Measurements from ENCODE around the gene IL17RA. TPM values are rescaled to one million over a fixed set of nuclear protein-coding genes. Genes with fewer than 3 reads are reported as not detected.
"Not testable (repeated sequence)": the region's sequence is repeated elsewhere in the genome, so short reads cannot be mapped to it uniquely, and the experiment has no call there.

The IL17RA gene
- polyA plus RNA-seq, 1 donor: 6.7 TPM

DNA sequence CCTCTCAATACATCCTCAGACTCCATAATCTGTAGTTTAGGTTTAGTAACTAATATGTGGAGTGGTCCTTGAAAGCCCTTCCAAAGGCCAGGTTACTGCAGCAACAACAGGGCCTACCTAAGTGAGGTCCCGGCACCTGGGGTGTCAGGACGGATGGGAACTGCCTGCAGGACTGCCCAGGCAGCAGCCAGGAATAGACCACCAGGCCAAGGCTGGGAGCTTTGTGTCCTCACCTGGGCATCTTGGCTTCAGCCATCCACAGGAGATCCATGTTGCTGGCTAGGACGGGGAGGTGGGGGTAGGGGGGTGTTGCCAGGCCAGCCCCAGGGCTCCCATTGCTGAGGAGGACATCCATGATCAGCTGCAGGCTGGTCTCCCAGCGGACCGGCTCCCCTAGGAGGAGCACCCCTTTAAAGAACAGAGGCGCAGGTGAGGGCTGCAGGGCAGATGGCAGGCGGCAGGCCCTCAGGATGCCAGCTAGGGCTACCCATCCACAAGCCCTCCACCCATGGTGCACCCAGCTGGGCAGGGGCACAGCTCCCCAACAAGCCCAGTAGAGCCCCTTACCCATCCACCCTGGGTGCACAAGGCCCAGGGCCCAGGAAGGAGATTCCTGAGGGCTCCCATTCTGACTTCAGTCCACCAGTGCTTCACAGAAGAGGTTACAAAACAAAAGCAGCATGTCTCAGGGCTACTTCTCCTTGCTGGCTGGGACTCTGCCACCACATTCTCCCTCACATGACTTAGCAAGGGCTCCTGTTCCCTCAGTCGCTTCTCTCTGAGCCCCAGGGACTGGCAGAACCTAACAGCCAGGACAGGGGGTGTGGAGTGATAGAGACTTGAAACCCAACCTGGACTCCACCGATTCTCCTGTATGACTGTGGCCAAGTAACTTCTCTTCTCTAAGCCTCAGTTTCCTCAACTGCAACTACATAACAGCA, 56.3 kb downstream of the IL17RA start:
- no CpG with 5 or more reads among the region's 9 CpGs for WGBS (ENCODE audit: insufficient coverage, low lambda C conversion rate)
- Histone ChIP-seq H3K9me3 (ENCODE audit: control insufficient read depth, low read depth, low read length) (no peaks in the 10 kb centered on the region), H3K27me3 (ENCODE audit: control insufficient read depth, insufficient read depth, low read length) (no peaks in the 10 kb centered on the region), H3K36me3 (ENCODE audit: control insufficient read depth, insufficient read depth, low read length) (peaks cover 42% of the 10 kb centered on the region), H3K4me1 (ENCODE audit: control insufficient read depth, insufficient read depth, low read length) (no peaks in the 10 kb centered on the region), H3K27ac (ENCODE audit: low read length) (no peak overlapping the region), H3K4me3 (ENCODE audit: low read length) (no peak overlapping the region)
- DNase-seq: no peak

DNA sequence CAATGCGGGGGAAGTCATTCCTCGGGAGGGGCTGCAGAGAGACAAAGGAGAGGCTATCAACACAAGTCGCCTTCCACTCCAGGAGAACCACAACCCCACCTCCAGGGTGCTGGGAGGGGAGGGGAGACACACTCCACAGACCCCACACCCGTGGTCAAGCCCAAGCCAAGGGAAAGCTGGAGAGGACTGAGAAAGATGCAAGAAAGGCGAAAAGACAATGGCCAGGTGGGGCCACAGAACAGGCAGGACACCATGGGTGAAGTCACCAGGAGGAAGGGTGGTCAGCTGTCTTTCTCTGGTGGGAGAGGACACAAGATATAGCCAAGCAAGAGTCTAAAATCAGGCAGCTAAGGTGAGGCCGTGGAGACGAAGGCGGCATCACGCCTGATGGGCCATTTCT, 58.3 kb downstream of the IL17RA start:
- peaks cover 43% of the 10 kb centered on the region for H3K36me3 ChIP-seq (ENCODE audit: control insufficient read depth, insufficient read depth, low read length)

DNA sequence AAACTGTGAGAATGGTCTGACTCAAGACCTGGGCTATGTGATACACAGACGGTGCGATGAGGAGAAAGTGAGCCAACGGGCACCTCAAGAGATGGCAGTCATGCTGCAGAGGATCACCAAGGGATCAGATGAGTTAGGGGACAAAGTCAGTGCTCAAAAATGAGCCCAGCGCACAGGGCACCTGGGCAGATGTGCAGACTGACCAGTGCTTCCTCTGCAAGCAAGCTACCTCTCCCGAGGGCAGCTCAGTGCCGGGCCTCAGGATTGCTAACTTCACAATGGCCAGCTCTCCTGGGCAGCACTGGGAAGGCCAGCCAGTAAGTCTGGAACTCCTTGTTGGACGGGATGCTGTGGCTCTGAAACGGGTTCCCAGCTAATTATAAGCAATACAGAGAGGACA, 59.0 kb downstream of the IL17RA start:
- peaks cover 44% of the 10 kb centered on the region for H3K36me3 ChIP-seq (ENCODE audit: control insufficient read depth, insufficient read depth, low read length)
- H3K4me3 ChIP-seq (ENCODE audit: low read length): no peak overlapping the region
- no peak for DNase-seq
- no peak overlapping the region for H3K27ac ChIP-seq (ENCODE audit: low read length)
- no peaks in the 10 kb centered on the region for H3K4me1 ChIP-seq (ENCODE audit: control insufficient read depth, insufficient read depth, low read length)
- no peaks in the 10 kb centered on the region for H3K27me3 ChIP-seq (ENCODE audit: control insufficient read depth, insufficient read depth, low read length)
- no CpG with 5 or more reads among the region's 8 CpGs for WGBS (ENCODE audit: insufficient coverage, low lambda C conversion rate)
- no peaks in the 10 kb centered on the region for H3K9me3 ChIP-seq (ENCODE audit: control insufficient read depth, low read depth, low read length)

More for the DNA sequence above, 58.3 kb downstream of the IL17RA start:
- 80% methylated on average over 1 of the region's 9 CpGs for WGBS (ENCODE audit: insufficient coverage, low lambda C conversion rate)
- Histone ChIP-seq H3K27me3 (ENCODE audit: control insufficient read depth, insufficient read depth, low read length) (no peaks in the 10 kb centered on the region), H3K4me1 (ENCODE audit: control insufficient read depth, insufficient read depth, low read length) (no peaks in the 10 kb centered on the region), H3K9me3 (ENCODE audit: control insufficient read depth, low read depth, low read length) (no peaks in the 10 kb centered on the region), H3K4me3 (ENCODE audit: low read length) (no peak overlapping the region), H3K27ac (ENCODE audit: low read length) (no peak overlapping the region)
- DNase-seq: no peak

DNA sequence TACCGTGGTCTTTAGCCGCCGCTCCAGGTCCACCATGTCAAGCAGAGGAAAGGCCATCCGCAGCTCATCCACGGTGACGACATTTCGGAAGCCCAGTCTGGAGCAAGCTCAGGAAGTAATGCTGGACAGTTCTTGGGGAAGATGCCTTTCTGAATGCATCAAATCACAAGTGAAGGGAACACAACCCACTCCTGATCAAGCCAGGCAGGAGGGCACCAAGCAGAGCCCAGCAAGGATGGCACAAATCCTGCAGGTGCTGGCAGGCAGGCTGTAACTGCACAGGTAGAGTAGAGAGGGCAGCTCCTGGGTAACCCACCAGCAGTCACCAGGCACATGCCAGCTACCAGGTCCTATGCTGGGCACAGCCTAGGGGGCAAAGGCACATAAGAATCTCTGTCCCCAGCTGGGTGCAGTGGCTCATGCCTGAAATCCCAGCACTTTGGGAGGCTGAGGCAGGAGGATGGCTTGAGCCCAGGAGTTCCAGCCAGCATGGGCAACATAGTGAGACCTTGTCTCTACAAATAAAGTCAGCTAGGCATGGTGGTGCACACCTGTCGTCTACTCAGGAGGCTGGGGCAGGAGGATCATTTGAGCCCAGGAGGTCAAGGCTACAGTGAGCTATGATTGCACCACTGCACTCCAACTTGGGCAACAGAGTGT, 60.4 kb downstream of the IL17RA start:
- Histone ChIP-seq H3K27me3 (ENCODE audit: control insufficient read depth, insufficient read depth, low read length) (no peaks in the 10 kb centered on the region), H3K9me3 (ENCODE audit: control insufficient read depth, low read depth, low read length) (no peaks in the 10 kb centered on the region), H3K36me3 (ENCODE audit: control insufficient read depth, insufficient read depth, low read length) (peaks cover 41% of the 10 kb centered on the region), H3K27ac (ENCODE audit: low read length) (no peak overlapping the region), H3K4me3 (ENCODE audit: low read length) (no peak overlapping the region), H3K4me1 (ENCODE audit: control insufficient read depth, insufficient read depth, low read length) (peaks cover 4% of the 10 kb centered on the region)
- WGBS (ENCODE audit: insufficient coverage, low lambda C conversion rate): no CpG with 5 or more reads among the region's 8 CpGs
- no peak for DNase-seq

DNA sequence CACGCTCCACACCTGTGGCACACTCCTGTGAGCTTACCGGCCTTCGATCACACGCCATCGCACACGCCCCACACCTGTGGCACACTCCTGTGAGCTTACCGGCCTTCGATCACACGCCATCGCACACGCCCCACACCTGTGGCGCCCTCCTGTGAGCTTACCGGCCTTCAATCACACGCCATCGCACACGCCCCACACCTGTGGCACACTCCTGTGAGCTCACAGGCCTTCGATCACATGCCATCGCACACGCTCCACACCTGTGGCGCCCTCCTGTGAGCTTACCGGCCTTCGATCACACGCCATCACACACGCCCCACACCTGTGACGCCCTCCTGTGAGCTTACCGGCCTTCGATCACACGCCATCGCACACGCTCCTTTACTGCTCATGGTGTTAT, 62.7 kb downstream of the IL17RA start:
- H3K36me3 ChIP-seq (ENCODE audit: control insufficient read depth, insufficient read depth, low read length): peaks cover 25% of the 10 kb centered on the region
- not testable (repeated sequence) for H3K27me3 ChIP-seq (ENCODE audit: control insufficient read depth, insufficient read depth, low read length); H3K4me3 ChIP-seq (ENCODE audit: low read length); H3K4me1 ChIP-seq (ENCODE audit: control insufficient read depth, insufficient read depth, low read length); H3K9me3 ChIP-seq (ENCODE audit: control insufficient read depth, low read depth, low read length); DNase-seq; H3K27ac ChIP-seq (ENCODE audit: low read length)
- WGBS (ENCODE audit: insufficient coverage, low lambda C conversion rate): no CpG with 5 or more reads among the region's 30 CpGs

DNA sequence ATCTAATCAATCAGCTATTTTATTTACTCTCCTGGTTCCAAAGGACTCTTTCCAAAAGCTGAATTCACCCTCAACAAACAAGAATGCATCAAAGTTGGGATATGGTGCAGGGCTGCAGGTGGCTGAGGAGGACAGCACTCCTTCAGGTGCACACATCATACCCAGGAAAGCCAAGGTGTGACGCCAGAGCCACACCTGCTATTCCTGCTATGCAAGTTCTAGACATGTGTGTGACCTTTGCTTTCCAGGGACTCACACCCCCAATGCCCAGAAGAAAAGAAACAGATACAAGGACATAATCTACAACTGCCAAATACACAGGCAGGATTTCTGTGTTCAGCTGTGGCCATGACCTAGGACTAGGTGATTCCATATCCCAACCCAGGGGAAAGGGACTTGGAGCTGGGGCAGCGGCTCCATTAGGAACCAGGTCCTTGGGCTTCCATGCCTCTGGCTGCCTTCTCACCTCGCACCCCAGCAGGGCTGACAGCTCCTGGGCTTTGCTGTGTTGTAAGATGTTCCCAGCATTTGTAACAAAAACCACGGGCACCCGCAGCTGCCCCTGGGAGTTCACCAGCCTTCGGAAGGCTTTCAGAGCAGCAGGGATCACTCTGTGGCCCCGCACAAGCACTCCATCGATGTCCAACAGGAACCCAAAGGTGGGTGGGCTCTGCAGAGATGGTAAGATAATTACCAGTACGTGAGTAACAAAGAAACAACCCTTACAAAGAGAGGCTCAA, 64.4 kb downstream of the IL17RA start:
- WGBS (ENCODE audit: insufficient coverage, low lambda C conversion rate): no CpG with 5 or more reads among the region's 9 CpGs
- H3K36me3 ChIP-seq (ENCODE audit: control insufficient read depth, insufficient read depth, low read length): peaks cover 15% of the 10 kb centered on the region
- no peak overlapping the region for H3K4me3 ChIP-seq (ENCODE audit: low read length)
- peak; percentile 88 to 94 for DNase-seq
- H3K27ac ChIP-seq (ENCODE audit: low read length): peak overlapping the region; percentile 51
- H3K9me3 ChIP-seq (ENCODE audit: control insufficient read depth, low read depth, low read length): no peaks in the 10 kb centered on the region
- H3K27me3 ChIP-seq (ENCODE audit: control insufficient read depth, insufficient read depth, low read length): no peaks in the 10 kb centered on the region
- peaks cover 4% of the 10 kb centered on the region for H3K4me1 ChIP-seq (ENCODE audit: control insufficient read depth, insufficient read depth, low read length)

DNA sequence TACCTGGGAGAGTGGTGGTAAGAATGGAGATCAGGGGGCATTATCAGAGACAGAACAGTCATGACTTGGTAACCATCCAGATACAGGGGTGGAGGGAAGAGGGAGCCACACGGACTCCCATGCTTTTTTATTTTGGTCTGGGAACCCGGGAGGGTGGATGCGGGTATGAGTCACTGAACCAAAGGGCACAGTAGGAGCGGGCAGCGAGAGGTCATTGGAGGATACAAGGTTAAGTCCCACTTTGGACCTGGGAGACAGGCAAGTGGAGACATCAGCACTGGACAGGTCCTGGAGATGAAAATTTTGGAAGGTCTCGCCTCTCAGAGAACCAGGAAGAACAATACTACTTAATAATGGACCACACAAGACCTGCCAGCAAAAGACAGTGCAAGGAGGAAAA, 67.5 kb downstream of the IL17RA start:
- no peak overlapping the region for H3K27ac ChIP-seq (ENCODE audit: low read length)
- no CpG with 5 or more reads among the region's 6 CpGs for WGBS (ENCODE audit: insufficient coverage, low lambda C conversion rate)

DNA sequence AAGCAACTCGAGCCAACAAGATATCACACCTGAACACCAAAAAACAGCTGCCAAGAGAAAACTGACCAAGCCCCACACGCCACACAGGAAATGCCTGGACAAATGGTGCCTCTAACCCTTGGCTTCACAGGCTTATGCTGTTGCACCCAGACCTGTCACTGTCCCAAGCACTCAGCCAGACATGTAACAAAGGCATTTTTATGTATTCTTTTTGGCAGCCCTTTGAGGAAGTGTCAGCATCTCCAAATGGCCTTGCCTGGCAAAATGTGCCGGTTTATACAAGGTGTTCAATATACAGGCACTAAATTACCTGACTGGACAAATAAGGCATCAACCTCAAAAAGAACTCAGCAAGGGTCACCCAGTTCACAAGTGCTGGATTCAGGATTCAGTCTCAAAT, 68.2 kb downstream of the IL17RA start:
- Histone ChIP-seq H3K4me3 (ENCODE audit: low read length) (no peak overlapping the region), H3K27me3 (ENCODE audit: control insufficient read depth, insufficient read depth, low read length) (no peaks in the 10 kb centered on the region), H3K36me3 (ENCODE audit: control insufficient read depth, insufficient read depth, low read length) (peaks cover 4% of the 10 kb centered on the region), H3K9me3 (ENCODE audit: control insufficient read depth, low read depth, low read length) (no peaks in the 10 kb centered on the region), H3K27ac (ENCODE audit: low read length) (no peak overlapping the region), H3K4me1 (ENCODE audit: control insufficient read depth, insufficient read depth, low read length) (peaks cover 4% of the 10 kb centered on the region)
- no CpG with 5 or more reads among the region's 3 CpGs for WGBS (ENCODE audit: insufficient coverage, low lambda C conversion rate)
- no peak for DNase-seq

More for the DNA sequence above, 67.5 kb downstream of the IL17RA start:
- no peak for DNase-seq
- Histone ChIP-seq H3K4me1 (ENCODE audit: control insufficient read depth, insufficient read depth, low read length) (peaks cover 4% of the 10 kb centered on the region), H3K4me3 (ENCODE audit: low read length) (no peak overlapping the region), H3K27me3 (ENCODE audit: control insufficient read depth, insufficient read depth, low read length) (no peaks in the 10 kb centered on the region), H3K36me3 (ENCODE audit: control insufficient read depth, insufficient read depth, low read length) (peaks cover 11% of the 10 kb centered on the region), H3K9me3 (ENCODE audit: control insufficient read depth, low read depth, low read length) (no peaks in the 10 kb centered on the region)

DNA sequence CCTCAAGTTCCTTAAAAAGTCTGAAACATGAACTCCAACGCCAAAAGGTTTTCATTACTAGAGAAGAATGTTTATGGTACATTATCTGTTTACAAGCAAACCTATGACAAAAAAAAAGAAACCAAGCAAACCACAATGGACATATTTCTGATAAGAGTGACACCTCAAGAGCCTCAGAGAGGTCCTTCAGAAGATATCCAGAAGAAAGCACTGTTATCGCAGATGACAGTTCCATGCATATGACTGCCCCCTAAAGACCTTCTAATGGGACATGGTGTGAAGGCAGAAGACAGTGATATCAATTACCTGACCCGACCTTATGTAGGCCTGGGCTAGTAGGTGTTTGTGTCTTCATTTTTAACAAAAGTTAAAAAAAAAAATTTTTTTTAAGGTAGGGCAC, 71.1 kb downstream of the IL17RA start:
- no peaks in the 10 kb centered on the region for H3K9me3 ChIP-seq (ENCODE audit: control insufficient read depth, low read depth, low read length)
- no peaks in the 10 kb centered on the region for H3K4me1 ChIP-seq (ENCODE audit: control insufficient read depth, insufficient read depth, low read length)
- H3K4me3 ChIP-seq (ENCODE audit: low read length): no peak overlapping the region
- no peak for DNase-seq
- 92% methylated on average over 3 of the region's 3 CpGs for WGBS (ENCODE audit: insufficient coverage, low lambda C conversion rate)
- H3K27me3 ChIP-seq (ENCODE audit: control insufficient read depth, insufficient read depth, low read length): no peaks in the 10 kb centered on the region
- H3K36me3 ChIP-seq (ENCODE audit: control insufficient read depth, insufficient read depth, low read length): no peaks in the 10 kb centered on the region
- no peak overlapping the region for H3K27ac ChIP-seq (ENCODE audit: low read length)

DNA sequence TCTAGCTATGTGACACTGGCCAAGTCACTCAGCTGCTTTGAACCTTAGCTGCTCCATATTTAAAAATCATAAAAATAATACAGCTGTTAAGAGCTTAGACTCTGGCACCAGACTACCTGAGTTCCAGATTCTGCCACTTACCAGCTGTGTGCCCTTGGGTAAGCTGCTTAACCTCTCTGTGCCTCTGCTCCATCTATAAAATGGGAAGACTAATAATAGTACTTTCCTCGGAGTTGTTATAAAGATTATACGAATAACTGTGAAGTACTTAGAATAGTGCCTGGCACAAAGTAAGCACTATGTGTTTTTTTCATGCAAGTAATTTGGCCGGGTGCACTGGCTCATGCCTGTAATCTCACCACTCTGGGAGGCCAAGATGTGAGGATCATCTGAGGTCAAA, 72.9 kb downstream of the IL17RA start:
- WGBS (ENCODE audit: insufficient coverage, low lambda C conversion rate): 100% methylated on average over 2 of the region's 3 CpGs
- H3K27ac ChIP-seq (ENCODE audit: low read length): no peak overlapping the region
- no peak for DNase-seq
- H3K9me3 ChIP-seq (ENCODE audit: control insufficient read depth, low read depth, low read length): no peaks in the 10 kb centered on the region
- H3K27me3 ChIP-seq (ENCODE audit: control insufficient read depth, insufficient read depth, low read length): no peaks in the 10 kb centered on the region
- no peak overlapping the region for H3K4me3 ChIP-seq (ENCODE audit: low read length)
- no peaks in the 10 kb centered on the region for H3K4me1 ChIP-seq (ENCODE audit: control insufficient read depth, insufficient read depth, low read length)
- H3K36me3 ChIP-seq (ENCODE audit: control insufficient read depth, insufficient read depth, low read length): no peaks in the 10 kb centered on the region
